ENCODE data around the gene LHPP.

The LHPP gene

DNA sequence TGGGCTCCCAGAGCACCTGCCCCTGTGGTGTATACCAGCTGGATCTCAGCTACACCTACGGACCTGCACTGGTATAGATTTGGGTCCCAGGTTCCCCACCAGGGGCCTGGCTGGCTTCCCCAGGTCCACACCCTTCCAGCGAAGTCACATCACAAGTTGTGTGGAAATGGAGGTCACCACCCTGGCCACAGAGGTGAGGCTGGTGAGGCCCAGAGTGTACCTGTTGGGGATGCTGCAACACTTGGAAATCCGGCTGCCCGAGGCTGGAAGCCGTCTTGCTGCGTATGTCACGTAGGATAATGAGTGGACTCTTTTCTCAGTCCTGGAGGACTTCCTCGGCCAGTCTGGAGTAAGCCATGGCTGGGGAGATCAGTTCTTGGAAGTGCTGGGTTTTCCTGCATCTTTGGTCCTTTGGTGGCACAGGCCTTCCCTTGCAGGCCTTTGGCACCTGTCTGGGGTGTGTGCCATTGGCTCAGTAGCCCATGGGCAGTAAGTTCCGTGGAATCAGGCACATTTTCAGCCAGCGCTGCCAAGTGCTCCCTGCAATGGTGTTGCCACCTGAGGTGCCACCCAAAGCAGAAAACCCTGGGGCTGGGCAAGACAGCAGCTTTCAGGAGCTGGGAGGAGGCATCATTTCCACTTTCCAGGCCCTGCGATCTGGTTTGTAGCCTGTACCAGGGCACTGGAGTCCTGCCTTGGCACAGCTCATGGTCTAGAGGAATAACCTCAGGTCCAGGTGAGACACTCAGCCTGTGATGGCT lies 97.9 kb downstream of the LHPP start:
- no peak for DNase-seq

DNA sequence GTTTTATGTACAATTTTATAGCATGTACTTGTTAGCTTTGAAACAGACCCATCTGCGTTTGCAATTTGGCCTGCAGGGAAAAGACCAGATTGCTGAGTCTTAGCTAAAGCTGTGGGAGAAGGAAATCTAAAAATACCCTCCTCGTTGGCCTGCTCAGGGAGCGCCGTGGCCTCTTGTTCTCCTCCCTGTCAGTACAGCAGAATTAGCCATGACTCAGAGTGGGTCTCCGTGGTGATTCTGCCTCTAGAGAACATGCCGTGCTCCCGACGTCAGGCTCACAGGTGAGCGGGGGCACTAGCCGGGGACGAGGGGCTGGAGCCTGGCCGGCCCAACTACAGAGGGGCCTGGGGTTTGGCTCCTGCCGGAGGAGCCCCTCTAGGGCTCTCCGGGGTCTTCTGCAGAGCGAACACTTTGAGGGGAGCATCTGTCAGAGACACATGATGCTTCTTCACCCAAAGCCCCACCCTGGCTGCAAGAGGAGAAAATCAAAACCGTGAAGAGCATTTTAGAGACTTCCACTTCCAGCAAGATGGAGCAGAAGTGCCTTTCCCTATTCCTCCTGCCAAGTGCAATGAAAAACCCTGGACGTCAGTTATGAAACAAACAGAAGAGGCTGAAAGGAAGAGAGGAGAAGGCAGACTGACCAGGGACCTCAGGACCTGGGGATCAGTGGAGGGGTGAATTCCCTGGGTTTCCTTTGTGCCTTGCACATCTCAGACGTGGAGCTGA lies 98.9 kb downstream of the LHPP start:
- DNase-seq: no peak

DNA sequence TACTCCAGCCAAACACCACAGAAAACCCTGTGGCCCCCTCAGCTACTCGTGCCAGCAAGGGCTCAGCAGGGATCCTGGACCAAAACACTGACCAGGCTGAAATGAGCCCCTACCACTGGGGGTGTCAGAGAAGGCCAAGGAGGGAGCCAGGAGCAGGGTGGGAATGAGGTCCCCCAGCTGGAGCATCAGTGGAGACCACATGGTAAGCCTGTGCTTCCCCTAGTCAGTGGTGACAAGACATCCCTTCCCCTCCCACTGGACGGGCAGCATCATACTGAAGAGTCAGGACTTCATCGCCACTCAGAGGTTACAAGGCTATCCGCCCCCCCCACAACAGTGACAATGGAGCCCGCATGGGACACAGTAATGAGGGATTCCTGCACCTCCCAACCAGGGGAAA lies 99.6 kb downstream of the LHPP start:
- DNase-seq: no peak

DNA sequence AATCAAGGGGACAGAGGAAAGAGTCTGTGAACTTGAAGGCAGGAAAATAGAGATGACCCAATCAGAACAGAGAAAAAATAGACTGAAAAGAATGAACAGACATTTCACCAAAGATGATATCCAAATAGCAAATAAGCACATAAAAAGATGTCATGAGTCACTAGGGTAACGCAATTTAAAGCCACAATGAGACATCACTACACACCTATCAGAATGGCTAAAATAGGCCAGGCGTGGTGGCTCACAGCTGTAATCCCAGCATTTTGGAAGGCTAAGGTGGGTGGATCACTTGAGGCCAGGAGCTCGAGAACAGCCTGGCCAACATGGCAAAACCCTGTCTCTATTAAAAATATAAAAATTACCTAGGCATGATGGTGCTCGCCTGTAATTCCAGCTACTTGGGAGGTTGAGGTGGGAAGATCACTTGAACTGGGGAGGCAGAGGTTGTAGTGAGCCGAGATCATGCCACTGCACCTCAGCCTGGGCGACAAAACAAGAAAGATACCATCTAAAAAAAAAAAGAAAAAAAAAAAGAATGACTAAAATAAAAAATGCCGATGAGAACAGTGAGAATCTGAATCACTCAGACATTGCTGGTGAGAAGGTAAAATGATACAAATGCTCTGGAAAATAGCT lies 100.9 kb downstream of the LHPP start:
- no peak for DNase-seq

DNA sequence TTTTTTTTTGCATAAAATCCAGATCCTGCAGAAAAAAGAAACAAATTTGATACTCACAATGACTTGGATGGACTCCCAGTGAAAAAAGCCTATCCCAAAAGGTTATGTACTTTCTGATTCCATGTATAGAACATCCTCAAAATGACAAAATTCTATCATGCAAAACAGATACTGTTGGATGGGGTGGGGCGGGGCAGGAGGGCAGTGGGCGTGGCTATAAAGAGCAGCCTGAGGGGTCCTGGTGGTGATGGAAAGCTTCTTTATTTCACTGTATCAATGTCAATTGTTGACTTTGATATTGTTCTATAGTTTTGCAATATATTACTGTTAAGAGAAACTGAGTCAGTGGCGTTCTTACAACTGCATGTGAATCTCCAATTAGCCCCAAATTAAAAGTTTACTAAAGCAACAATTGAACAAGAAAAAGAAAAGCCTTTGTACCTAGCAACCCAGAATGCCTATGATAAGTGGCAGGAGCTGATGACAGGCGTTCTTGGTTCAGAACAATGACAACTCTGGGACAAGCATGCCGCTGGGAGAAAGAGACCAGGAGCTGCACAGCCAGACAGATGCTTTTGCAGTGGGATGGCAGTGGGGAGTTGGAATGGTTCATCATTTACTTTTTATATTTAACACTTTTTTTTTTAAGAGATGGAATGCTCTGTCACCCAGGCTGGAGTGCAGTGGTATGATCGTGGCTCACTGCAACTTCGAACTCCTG lies 101.9 kb downstream of the LHPP start:
- DNase-seq: no peak

DNA sequence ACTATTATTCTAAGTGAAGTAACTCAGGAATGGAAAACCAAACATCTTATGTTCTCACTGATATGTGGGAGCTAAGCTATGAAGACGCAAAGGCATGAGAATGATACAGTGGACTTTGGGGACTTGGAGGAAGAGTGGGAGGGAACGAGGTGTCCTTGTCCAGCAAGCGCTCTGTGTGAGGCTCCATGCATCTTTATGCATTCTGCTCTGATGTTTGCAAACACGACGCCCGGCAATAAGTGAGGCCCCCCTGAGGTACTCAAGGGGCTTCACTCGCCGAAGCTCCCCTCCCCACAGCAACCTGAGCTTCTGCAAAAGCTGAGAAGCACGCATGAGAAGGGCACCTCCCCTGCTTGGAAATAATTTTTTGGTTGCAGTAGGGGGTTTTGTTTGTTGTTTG lies 103.3 kb downstream of the LHPP start:
- DNase-seq: no peak

DNA sequence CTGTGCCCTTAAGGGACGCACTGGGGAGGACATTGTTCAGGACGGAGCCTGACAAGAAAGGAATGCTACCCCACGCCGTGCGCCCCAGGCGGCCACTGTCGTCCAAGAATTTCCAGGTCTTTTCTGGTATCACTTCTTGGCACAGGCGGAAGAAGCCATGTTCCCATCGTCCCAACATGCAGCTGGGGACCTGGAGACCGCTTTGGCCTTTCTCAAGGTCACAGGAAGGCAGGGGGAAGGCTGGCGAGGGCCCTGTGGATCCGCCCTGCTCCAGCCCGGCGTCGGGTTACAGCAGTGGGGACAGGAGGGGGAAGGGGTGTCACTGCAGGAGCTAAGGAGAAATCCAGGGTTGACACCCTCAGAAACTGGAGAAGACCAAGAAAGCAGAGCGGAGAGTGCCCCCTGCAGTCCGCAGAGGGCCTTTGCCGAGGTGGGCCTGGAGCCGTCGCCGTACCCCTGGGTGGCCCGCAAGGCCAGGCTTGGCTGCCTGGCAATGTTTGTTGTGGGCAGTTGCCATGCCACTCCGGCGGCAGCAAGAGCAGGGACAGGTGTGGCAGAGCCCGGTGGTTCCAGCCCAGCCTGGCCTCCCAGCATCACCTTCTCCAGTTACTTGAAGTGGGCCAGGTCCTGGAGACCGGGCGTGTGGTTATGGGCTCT lies 104.1 kb downstream of the LHPP start:
- DNase-seq: no peak

DNA sequence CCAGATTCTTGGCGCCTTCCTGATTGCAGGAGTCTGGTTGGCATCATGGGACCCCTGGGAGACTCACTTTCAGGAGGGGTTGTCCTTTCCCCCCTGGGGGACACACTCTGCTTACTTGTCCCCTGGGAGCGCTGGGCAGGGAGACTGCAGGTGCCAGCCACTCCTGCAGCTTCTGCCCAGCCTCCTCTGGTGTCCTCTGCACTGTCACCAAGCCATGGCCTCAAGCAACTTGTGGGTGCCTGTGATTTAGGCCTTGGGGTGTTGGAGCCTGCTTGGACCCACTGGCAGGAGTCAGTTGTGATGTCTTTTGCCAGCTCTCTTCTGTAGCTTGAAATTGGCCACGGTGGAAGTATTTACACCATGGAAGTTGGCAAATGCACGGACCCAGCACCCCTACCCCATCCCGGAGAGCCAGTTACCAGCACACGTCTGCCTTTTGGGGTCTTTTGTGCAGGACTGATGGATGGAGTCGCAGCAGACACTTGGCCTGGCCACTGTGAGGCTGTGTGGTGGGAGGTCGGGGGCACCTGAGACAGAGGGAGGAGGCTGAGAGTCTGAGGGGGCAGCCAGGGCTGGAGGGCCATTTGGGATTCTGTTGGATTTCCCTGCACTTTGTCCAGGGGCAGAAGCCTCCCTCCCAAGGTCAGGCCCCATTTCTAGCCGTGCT lies 104.7 kb downstream of the LHPP start:
- DNase-seq: no peak

DNA sequence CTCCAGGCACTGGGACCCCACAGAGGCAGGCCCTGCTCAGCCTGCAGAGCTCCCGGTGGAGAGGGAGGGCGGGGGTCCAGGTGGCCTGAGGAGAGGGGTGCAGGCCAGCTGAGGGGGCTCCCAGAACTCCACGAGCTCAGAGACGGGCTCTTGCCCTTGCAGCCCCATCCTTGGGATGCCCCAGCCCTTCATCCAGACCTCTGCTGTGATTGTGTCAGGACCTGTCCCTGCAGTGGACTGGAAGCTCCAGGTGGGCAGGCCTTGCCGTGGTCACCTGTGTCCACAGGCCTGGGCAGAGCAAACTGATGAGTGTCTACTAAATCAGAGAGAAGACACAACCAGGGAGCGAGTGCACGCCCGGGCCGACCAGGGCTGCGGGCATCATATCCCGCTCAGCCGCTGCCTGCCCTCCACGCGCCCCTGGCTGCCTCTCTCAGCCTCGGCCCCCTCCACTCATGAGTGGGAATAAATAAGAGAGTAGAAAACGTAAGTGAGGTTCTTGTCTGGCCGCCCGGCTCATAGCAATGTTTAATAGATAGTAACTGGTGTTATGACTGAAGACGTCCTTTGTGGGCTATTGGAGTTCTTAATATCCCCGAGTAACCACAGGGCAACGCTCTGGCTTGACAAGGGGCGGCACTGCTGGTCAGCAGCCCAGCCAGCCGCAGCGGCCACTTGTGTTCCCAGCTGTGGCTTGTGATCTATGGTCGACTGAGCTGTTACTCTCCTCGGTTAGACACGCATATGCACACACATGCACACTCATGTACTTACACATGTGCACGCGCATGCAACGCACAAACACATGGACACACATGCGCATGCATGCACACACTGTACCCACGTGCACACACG lies 105.6 kb downstream of the LHPP start:
- DNase-seq: no peak

DNA sequence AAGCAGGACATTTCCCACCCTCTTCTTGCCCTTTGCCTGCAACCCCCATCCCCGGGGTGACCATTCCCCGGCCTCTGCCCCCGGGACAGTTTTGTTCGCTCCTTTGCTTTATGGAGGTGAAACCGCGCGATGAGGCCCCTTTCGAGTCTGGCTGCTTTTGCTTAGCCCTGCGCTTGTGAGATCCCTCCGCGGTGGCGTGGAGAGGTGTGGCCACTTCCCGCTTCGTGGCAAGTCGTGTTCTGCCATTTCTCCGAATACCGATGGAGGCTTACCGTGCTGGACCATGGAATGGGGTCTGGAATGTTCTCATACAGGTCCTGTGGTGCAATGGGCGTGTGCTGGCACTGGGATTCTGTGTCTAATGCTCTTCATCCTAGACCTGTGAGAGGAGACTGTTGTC lies 106.7 kb downstream of the LHPP start:
- DNase-seq: no peak

DNA sequence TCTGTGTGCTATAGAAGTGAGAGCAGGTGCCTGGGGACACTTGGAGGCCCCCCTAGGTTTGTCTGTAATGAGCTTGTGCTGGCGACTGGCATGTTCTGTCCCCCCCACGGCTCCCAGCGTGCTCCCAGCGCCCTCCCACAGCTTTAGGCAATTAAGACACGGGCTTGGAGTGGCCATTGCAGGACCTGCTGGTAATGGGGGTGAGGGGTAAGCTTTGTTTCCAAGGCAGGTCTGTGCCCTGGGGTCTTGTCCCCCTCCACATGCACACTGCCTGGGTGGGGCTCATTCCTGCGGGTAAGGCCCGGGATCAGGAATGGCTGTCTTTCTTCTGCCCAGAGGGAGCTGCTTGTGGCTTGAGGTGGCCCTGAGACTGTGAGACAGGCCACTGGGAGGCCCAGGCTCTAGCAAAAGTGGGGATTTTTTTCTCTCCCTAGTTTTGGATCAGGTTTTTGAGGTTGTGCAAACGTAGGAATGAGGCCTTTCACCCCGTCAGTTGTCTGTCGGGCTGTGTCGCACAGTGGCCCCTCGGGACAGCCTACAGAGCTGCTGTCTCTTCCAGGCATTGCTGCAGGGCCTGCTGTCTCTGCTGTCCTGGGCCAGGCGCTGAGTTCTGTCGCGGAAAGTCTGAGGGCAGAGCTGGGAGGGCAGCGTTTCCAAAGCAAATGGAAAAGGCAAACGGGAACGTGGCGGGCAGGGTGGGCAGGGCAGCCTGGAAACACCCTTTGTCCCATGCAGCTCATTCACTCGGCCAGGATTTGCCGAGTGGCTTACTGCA lies 107.4 kb downstream of the LHPP start:
- no peak for DNase-seq

DNA sequence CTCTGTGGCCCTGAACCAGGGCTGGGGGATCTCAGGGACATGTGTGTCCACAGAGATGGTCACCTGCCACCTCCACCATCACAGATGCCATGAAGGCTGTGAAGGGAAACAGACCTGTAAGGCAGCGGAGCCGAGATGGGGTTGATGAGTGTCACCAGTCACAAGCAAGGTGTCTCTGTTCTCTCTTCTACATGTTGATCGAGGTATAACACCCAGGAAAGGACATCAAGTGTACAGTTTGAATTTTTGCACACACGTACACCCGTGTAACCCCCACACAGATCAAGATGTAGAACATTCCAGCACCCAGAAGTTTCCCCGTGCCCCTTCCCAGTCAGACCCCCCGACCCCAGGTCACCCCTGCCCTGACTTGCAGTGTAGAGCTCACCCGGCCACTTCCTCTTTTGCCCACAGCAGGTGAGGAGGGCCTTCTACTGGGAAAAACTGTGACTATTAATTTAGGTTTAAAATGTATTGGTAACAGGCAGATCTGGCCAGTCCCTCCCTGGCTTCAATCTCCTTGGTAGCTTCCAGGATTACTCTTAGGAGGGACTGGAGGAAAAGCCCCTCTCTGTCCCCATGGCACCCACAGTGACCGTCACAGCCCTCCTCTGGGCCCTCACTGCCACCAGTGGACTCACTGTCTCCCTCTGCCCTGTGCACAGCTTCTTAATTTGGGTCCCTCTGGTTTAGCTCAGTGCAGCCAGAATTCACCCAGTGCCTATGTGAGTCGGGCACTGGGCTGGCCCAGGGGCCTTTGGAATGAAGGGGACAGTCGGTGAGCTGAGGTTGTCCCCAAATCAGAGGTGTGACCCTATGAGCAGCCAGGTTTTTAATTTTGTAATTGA lies 108.2 kb downstream of the LHPP start:
- DNase-seq: no peak

DNA sequence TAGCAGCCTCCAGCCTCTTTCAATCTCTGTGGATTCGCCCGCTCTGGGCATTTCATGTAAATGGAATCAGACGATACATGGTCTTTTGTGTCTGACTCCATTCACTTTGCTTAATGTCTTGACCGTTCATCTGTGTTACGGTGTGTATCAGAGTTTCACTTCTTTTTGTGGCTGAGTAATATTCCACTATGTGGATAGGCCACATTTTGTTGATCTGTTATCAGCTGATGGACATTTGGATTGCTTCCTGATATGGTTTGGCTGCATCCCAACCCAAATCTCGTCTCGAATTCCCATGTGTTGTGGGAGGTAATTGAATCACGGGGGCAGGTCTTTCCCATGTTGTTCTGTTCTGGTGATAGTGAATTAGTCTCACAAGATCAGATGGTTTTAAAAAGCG lies 109.0 kb downstream of the LHPP start:
- DNase-seq: no peak

DNA sequence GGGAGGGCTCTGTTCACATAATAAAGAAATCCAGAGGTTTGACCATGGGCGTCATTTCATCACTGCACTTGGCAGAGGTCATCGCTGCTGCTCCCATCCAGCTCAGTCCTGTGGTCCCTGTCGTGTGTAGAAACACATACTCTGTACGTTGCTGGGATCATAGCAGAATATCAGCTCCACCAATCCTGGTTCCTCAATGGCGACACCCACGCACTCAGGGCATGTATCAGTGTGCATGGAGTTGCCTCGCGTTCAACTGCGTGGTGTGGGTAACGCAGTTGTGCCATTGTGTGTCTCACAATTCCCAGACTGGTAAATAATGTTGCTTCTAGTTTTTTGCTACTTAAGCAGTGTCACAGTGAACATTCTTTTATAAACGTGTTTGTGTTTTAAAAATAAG lies 111.1 kb downstream of the LHPP start:
- DNase-seq: no peak

DNA sequence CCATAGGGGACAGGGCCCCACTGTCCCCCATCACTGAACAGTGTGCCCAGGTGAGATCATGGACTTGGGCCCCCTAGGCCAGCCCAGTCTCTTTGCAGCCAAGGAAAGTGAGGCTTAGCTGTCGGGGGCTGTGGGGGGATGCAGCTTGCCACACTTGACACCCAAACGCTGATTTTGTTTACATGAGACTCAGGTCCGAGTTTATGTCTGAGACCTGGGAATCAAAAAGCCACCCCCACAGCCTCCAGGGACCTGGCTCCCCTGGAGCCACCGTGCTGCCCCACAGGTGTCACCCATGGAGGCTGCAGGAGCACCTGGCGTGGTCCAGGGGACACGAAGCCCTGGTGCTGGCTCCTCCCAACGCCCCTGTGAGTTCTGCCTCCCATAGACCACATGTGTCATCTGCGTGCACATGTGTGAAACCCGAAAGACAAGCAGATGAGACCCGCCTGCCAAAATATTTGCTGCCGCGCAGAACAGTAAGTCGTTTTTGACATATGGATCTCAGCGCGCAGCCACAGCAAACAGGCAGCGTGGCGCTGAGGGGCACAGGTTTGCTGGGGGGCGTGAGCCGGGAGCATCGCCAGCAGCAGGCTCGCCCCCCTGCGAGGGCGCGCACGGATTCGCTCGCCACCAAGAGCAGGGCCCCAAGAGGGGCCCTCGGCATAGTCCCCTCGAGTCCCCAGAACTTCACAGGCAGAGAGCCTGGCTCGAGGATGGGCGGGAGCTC lies 112.3 kb downstream of the LHPP start:
- DNase-seq: no peak

DNA sequence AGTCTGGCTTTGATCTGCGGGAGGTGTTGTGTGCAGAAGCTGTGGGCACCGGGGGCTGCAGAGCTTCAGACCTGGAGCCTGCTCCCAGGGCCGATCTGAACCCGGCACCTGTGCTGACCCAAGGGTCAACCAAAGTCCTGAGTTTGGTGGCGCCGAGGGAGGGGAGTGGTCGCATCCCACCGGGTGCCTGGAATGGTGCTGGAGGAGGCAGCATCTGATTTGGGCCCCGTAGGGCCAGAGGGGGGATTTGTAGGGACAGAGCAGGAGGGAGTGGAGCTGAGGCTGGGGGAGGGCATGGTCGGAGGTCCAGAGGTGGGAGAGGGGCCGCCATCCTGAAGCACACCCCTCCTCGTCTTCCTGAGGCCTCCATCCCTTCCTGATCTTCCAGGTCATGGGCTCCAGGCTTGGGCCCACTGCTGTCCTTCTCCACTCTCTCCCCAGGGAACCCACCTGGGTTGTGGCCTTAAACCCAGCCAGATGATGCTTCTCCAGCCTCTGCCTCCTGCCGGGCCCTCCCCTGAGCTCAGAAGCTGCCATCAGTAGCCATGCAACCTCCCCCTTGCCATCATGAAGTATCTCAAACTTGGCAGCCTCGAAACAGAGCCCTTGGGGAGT lies 112.9 kb downstream of the LHPP start:
- DNase-seq: no peak

DNA sequence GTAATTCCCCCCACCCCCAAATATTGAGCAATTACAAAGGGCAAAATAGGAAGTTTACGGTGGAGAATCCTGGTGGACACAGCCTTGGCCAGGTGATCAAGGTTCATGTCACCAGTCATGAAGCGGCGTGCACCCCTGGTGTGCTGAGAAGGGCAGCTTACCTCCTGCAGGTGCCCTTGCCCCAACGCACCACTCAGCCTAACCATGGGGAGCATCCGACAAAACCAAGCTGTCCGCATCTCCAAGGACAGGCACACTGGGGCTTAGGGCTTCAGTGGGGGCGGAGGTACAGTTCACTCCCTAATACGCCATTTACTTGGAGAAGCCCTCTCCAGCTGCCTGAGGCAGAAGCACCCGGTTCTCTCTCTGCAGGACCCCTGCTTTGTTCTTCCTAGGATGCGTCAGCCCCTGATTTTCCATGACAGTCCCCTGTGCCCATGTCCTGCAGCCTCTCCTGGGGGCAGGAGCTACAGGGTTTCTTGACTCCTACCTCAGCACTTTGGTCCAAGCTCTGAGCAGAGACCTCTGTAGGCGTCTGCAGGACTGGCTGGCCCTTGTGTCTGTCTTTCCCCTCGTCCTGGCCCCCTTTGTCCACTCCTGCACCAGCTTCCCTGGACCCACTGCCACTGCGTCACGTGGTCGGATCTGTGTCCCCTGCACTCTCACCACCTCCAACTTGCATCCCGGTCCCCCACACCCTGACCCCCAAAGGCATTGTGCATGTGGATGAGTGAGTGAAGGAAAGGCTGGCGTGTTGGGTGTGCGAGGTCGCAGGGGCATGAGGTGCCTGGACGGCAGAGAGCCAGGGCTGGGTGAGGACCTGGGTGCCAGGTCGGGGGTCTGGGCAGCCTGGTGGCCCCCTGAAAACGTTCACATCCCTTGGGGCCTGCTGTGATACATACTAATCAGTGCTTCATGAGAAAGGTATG lies 113.7 kb downstream of the LHPP start:
- DNase-seq: no peak
